B cell (primary cell): Measurements from ENCODE around the gene GATAD2B. TPM values are rescaled to one million over a fixed set of nuclear protein-coding genes. Genes with fewer than 3 reads are reported as not detected.

Source experiments
- ATAC-seq: fragments of 200-7000 bp; cut with Tn5 transposase; one replicate; pipeline ENCODE4 v1.10.0; 2021; ENCODE audit warnings: low read depth, mild to moderate bottlenecking, moderate number of reproducible peaks, moderate library complexity
- CTCF ChIA-PET: fragments of 350-600 bp; sonication (Branson Sonifier 250); formaldehyde crosslinking; loops from one replicate; lab custom pipeline; 2021; ENCODE audit warnings: antibody characterized with exemption, inconsistent platforms; lab: Charles Lee
- POLR2A ChIA-PET: fragments of 350-600 bp; sonication (Branson Sonifier 250); formaldehyde crosslinking; loops from one replicate; lab custom pipeline; 2021; ENCODE audit warnings: antibody characterized with exemption; lab: Charles Lee
- DNase-seq: peaks from one replicate; pipeline ENCODE4 v3.0.0; 2013
- H2AFZ ChIP-seq: 2 replicates; pipeline ENCODE4 v1.6.1; 2012; ENCODE audit warnings: mild to moderate bottlenecking, low read depth, low read length; ENCODE audit not compliant: insufficient read depth, poor library complexity, severe bottlenecking
- H3K27ac ChIP-seq, 2 donors: 1 replicate in 1 of 2; 2 replicates in 1 of 2; pipeline ENCODE4 v1.5.1; 2012 to 2013; ENCODE audit warnings: low read length in 2 of 2, mild to moderate bottlenecking in 2 of 2, moderate library complexity in 1 of 2
- H3K27me3 ChIP-seq, 4 experiments: fragments of 200-600 bp in 1 of 4; sonication (generic) in 1 of 4; replicated peaks in 1 of 4; 1 replicate in 2 of 4; 2 replicates in 2 of 4; pipeline versions ENCODE4 v1.6.1 to v1.7.0; 2013 to 2016; ENCODE audit warnings: low read length in 3 of 4, mild to moderate bottlenecking in 2 of 4, mixed read lengths in 1 of 4, moderate library complexity in 1 of 4; ENCODE audit not compliant: insufficient read depth in 4 of 4, control insufficient read depth in 3 of 4; ENCODE audit errors: control extremely low read depth in 1 of 4
- H3K36me3 ChIP-seq, 2 experiments: replicated peaks in 1 of 2; 1 replicate in 1 of 2; 2 replicates in 1 of 2; pipeline versions ENCODE4 v1.6.1 to v1.7.1; 2013; ENCODE audit warnings: low read length in 1 of 2; ENCODE audit not compliant: insufficient read depth in 2 of 2, control insufficient read depth in 1 of 2; ENCODE audit errors: control extremely low read depth in 1 of 2, extremely low read depth in 1 of 2
- H3K4me1 ChIP-seq, 2 donors: fragments of 200-600 bp in 1 of 2; sonication (generic) in 1 of 2; 1 replicate in 1 of 2; 2 replicates in 1 of 2; pipeline versions ENCODE4 v1.5.1 to v1.6.1; 2013 to 2017; ENCODE audit warnings: low read length in 2 of 2; ENCODE audit not compliant: control insufficient read depth in 2 of 2, insufficient read depth in 2 of 2
- H3K4me2 ChIP-seq: replicated peaks from 2 replicates; pipeline ENCODE3; 2012; ENCODE audit warnings: mild to moderate bottlenecking, low read depth, low read length; ENCODE audit not compliant: poor library complexity, severe bottlenecking
- H3K4me3 ChIP-seq, 5 experiments: fragments of 200-600 bp in 1 of 5; sonication (generic) in 1 of 5; 1 replicate in 3 of 5; 2 replicates in 2 of 5; pipeline versions ENCODE4 v1.5.1 to v1.7.0; 2011 to 2016; ENCODE audit warnings: low read length in 4 of 5, mild to moderate bottlenecking in 4 of 5, low read depth in 2 of 5, control low read depth in 1 of 5, moderate library complexity in 1 of 5; ENCODE audit not compliant: insufficient read depth in 1 of 5; ENCODE audit errors: control extremely low read depth in 1 of 5, extremely low read depth in 1 of 5
- H3K79me2 ChIP-seq: fragments of 200-600 bp; sonication (generic); one replicate; pipeline ENCODE4 v1.6.0; 2016; ENCODE audit warnings: low read length; ENCODE audit not compliant: control insufficient read depth, insufficient read depth
- H3K9ac ChIP-seq: fragments of 200-600 bp; sonication (generic); 2 replicates; pipeline ENCODE4 v1.6.1; 2017; ENCODE audit warnings: mild to moderate bottlenecking, low read length, moderate library complexity
- H3K9me3 ChIP-seq, 3 donors: one replicate each; pipeline versions ENCODE4 v1.6.1 to v1.7.1; 2013; ENCODE audit warnings: low read length in 2 of 3; ENCODE audit not compliant: control insufficient read depth in 2 of 3, insufficient read depth in 1 of 3; ENCODE audit errors: control extremely low read depth in 1 of 3
- H4K20me1 ChIP-seq: 2 replicates; pipeline ENCODE4 v1.6.0; 2012; ENCODE audit warnings: mild to moderate bottlenecking, low read length; ENCODE audit not compliant: insufficient read depth, control insufficient read depth, poor library complexity, severe bottlenecking
- H3K27ac Mint-ChIP-seq: one replicate; pipeline ENCODE4 v1.8.0; 2021; ENCODE audit warnings: mixed read lengths
- H3K27me3 Mint-ChIP-seq: one replicate; pipeline ENCODE4 v1.8.0; 2021; ENCODE audit warnings: mixed read lengths
- H3K4me1 Mint-ChIP-seq: one replicate; pipeline ENCODE4 v1.8.0; 2021; ENCODE audit warnings: mixed read lengths
- H3K4me3 Mint-ChIP-seq: one replicate; pipeline ENCODE4 v1.8.0; 2021; ENCODE audit warnings: mixed read lengths
- H3K9me3 Mint-ChIP-seq: one replicate; pipeline ENCODE4 v1.8.0; 2022; ENCODE audit warnings: mixed read lengths; ENCODE audit not compliant: insufficient read depth
- CTCF ChIP-seq: fragments of 200-600 bp; IDR thresholded peaks from one replicate; pipeline ENCODE4 v1.8.0; 2022; ENCODE audit warnings: antibody characterized with exemption, mild to moderate bottlenecking
- EZH2 ChIP-seq: IDR thresholded peaks from 2 replicates; pipeline ENCODE4 v1.6.1; 2012; ENCODE audit warnings: borderline replicate concordance, low read depth, mild to moderate bottlenecking, moderate library complexity, low read length; ENCODE audit not compliant: insufficient read depth, poor library complexity, severe bottlenecking
- WGBS: methylation state at CpG from one replicate; pipeline ENCODE4 v1.1.5; 2013; ENCODE audit warnings: missing lambda C conversion rate; ENCODE audit not compliant: insufficient coverage; 5-methylcytosine and 5-hydroxymethylcytosine counted together
- intact Hi-C: fragments of 100-400 bp; cut with micrococcal nuclease; formaldehyde crosslinking; loops from one replicate; pipeline ENCODE4 v1.10.0; 2022
- polyA plus RNA-seq: library from polyadenylated mRNA; depleted of rRNA; stranded (reverse); fragments of >200 nt; gene quantifications from 2 replicates; pipeline ENCODE4 v1.2.3, GENCODE V29; 2012
- total RNA-seq, 2 donors: library from RNA; stranded (reverse); fragments of 120-200 nt in 1 of 2; gene quantifications; 1 replicate in 1 of 2; 2 replicates in 1 of 2; pipeline versions ENCODE4 v1.2.3 to v1.2.4, GENCODE V29; 2013 to 2022

The GATAD2B gene
- total and polyA plus RNA-seq, 2 donors (not counting 1 experiment from before 2014, with no cell fraction given): 16.7 to 105 TPM

GRCh38 chr1:153970346-153970745 lies 47.6 kb upstream of the GATAD2B start:
- H3K27me3 Mint-ChIP-seq: no peaks in the 10 kb centered on the region
- H3K4me1 Mint-ChIP-seq: peaks cover 37% of the 10 kb centered on the region
- Histone ChIP-seq H3K4me1 (peaks cover 29 to 31% of the 10 kb centered on the region in 2 donors), H3K4me3 (no peak overlapping the region), H3K4me2 (no peak overlapping the region), H3K79me2 (peaks cover 21% of the 10 kb centered on the region), H3K36me3 (peaks cover 0 to 22% of the 10 kb centered on the region in 2 experiments), H2AFZ (no peak overlapping the region), H3K9me3 (no peaks in the 10 kb centered on the region), H4K20me1 (no peaks in the 10 kb centered on the region), H3K9ac (no peak overlapping the region), H3K27ac (no peak overlapping the region), H3K27me3 (no peaks in the 10 kb centered on the region)
- intact Hi-C loops: no loop called here
- DNase-seq: no peak
- no CpG with 5 or more reads among the region's 2 CpGs for WGBS
- ChIA-PET CTCF (interaction anchor here (1.3 kb wide), 1 partner anchor 178 kb away, joined by 4 read pairs; no protein-coding TSS in a partner anchor), POLR2A (interaction anchor here (0.6 to 5.3 kb wide), 2 partner anchors 25 to 180 kb away, joined by 4 to 64 read pairs; partner anchors contain the start of gene DENND4B)
- TF ChIP-seq EZH2 (no peak), CTCF (no peak)
- H3K9me3 Mint-ChIP-seq: no peaks in the 10 kb centered on the region
- no peak overlapping the region for H3K27ac Mint-ChIP-seq
- ATAC-seq: no peak
- H3K4me3 Mint-ChIP-seq: no peak overlapping the region

GRCh38 chr1:153968972-153969371 lies 46.2 kb upstream of the GATAD2B start:
- peak overlapping the region; percentile 98 for H3K4me3 Mint-ChIP-seq
- no peak for ATAC-seq
- Histone ChIP-seq H3K4me1 (peaks cover 35 to 41% of the 10 kb centered on the region in 2 donors), H3K4me3 (no peak overlapping the region), H3K27me3 (no peaks in the 10 kb centered on the region), H3K27ac (no peak overlapping the region), H3K4me2 (peak overlapping the region; percentile 95), H3K79me2 (peaks cover 32% of the 10 kb centered on the region), H2AFZ (peak overlapping the region; percentile 93), H3K9ac (no peak overlapping the region), H3K36me3 (peaks cover 0 to 11% of the 10 kb centered on the region in 2 experiments), H4K20me1 (no peaks in the 10 kb centered on the region), H3K9me3 (no peaks in the 10 kb centered on the region)
- WGBS: 23% methylated on average over 2 of the region's 2 CpGs
- peak overlapping the region; percentile 82 for H3K27ac Mint-ChIP-seq
- POLR2A ChIA-PET: interaction anchor here (0.6 to 5.3 kb wide), 4 partner anchors 11 to 215 kb away, joined by 11 to 64 read pairs (median 30); partner anchors contain the start of genes CRTC2, DENND4B and RPS27
- peaks cover 36% of the 10 kb centered on the region for H3K4me1 Mint-ChIP-seq
- TF ChIP-seq CTCF (no peak), EZH2 (no peak)
- CTCF ChIA-PET: interaction anchor here (0.8 to 3.6 kb wide), 4 partner anchors 17 to 177 kb away, joined by 3 to 26 read pairs (median 6); partner anchors contain the start of gene RAB13
- H3K27me3 Mint-ChIP-seq: no peaks in the 10 kb centered on the region
- no peak for DNase-seq
- intact Hi-C loops: no loop called here
- no peaks in the 10 kb centered on the region for H3K9me3 Mint-ChIP-seq
